CD14-positive monocyte (primary cell): ENCODE data around the gene TSEN54. TPM values are rescaled to one million over a fixed set of nuclear protein-coding genes. Genes with fewer than 3 reads are reported as not detected.

Experiments used
- DNase-seq, 3 donors: peaks; one replicate each; pipeline ENCODE4 v3.0.0-alpha.2; 2011 to 2022
- H2AFZ ChIP-seq: 2 replicates; pipeline ENCODE4 v1.6.0; 2012; ENCODE audit warnings: mild to moderate bottlenecking, low read depth, low read length, inconsistent platforms; ENCODE audit not compliant: insufficient read depth, poor library complexity, severe bottlenecking
- H3K27ac ChIP-seq, 2 donors: 1 replicate in 1 of 2; 2 replicates in 1 of 2; pipeline ENCODE4 v1.5.1; 2012 to 2013; ENCODE audit warnings: low read length in 2 of 2, control low read depth in 1 of 2, inconsistent platforms in 1 of 2, low read depth in 1 of 2, mild to moderate bottlenecking in 1 of 2
- H3K27me3 ChIP-seq, 2 donors: one replicate each; pipeline versions ENCODE4 v1.6.0 to v1.6.1; 2011 to 2013; ENCODE audit warnings: low read length in 2 of 2; ENCODE audit not compliant: control insufficient read depth in 2 of 2, insufficient read depth in 2 of 2
- H3K36me3 ChIP-seq, 2 donors: replicated peaks in 1 of 2; 1 replicate in 1 of 2; 2 replicates in 1 of 2; pipeline versions ENCODE4 v1.5.1 to v1.6.1; 2012 to 2013; ENCODE audit warnings: low read length in 2 of 2, control low read depth in 1 of 2, inconsistent platforms in 1 of 2, mild to moderate bottlenecking in 1 of 2; ENCODE audit not compliant: insufficient read depth in 2 of 2, control insufficient read depth in 1 of 2
- H3K4me1 ChIP-seq, 2 donors: 1 replicate in 1 of 2; 2 replicates in 1 of 2; pipeline versions ENCODE4 v1.5.1 to v1.6.1; 2012 to 2013; ENCODE audit warnings: low read length in 2 of 2, control low read depth in 1 of 2, inconsistent platforms in 1 of 2, mild to moderate bottlenecking in 1 of 2, moderate library complexity in 1 of 2; ENCODE audit not compliant: insufficient read depth in 2 of 2, control insufficient read depth in 1 of 2
- H3K4me2 ChIP-seq: replicated peaks from 2 replicates; pipeline ENCODE3; 2012; ENCODE audit warnings: low read length, moderate library complexity, mild to moderate bottlenecking; ENCODE audit not compliant: poor library complexity, severe bottlenecking; ENCODE audit errors: extremely low read depth
- H3K4me3 ChIP-seq, 3 experiments: fragments of 200-600 bp in 1 of 3; sonication (generic) in 1 of 3; replicated peaks in 1 of 3; 1 replicate in 2 of 3; 2 replicates in 1 of 3; pipeline ENCODE4 v1.5.1; 2011 to 2013; ENCODE audit warnings: low read length in 3 of 3, mild to moderate bottlenecking in 3 of 3, control low read depth in 2 of 3, low read depth in 2 of 3, inconsistent platforms in 1 of 3, moderate library complexity in 1 of 3
- H3K79me2 ChIP-seq: 2 replicates; pipeline ENCODE4 v1.6.0; 2012; ENCODE audit warnings: mild to moderate bottlenecking, control low read depth, inconsistent platforms, low read length, moderate library complexity; ENCODE audit not compliant: insufficient read depth
- H3K9ac ChIP-seq: 2 replicates; pipeline ENCODE4 v1.6.0; 2017; ENCODE audit warnings: low read length, mild to moderate bottlenecking; ENCODE audit not compliant: insufficient read depth, poor library complexity, severe bottlenecking
- H3K9me3 ChIP-seq, 2 donors: replicated peaks in 1 of 2; 1 replicate in 1 of 2; 2 replicates in 1 of 2; pipeline versions ENCODE4 v1.5.1 to v1.6.1; 2012 to 2013; ENCODE audit warnings: low read length in 2 of 2, control low read depth in 1 of 2; ENCODE audit not compliant: control insufficient read depth in 1 of 2, insufficient read depth in 1 of 2
- H4K20me1 ChIP-seq: 2 replicates; pipeline ENCODE4 v1.6.0; 2012; ENCODE audit warnings: mild to moderate bottlenecking, low read length, control low read depth, moderate library complexity; ENCODE audit not compliant: insufficient read depth
- H3K27ac Mint-ChIP-seq, 7 donors: one replicate each; pipeline ENCODE4 v1.8.0; 2020; ENCODE audit warnings: mild to moderate bottlenecking in 7 of 7, mixed read lengths in 7 of 7, moderate library complexity in 6 of 7, inconsistent platforms in 2 of 7
- H3K27me3 Mint-ChIP-seq, 3 donors: one replicate each; pipeline ENCODE4 v1.8.0; 2021 to 2022; ENCODE audit warnings: low read depth in 3 of 3, mild to moderate bottlenecking in 3 of 3, mixed read lengths in 3 of 3, moderate library complexity in 3 of 3, inconsistent platforms in 1 of 3
- H3K36me3 Mint-ChIP-seq, 2 donors: one replicate each; pipeline ENCODE4 v1.8.0; 2020; ENCODE audit warnings: mixed read lengths in 2 of 2, inconsistent platforms in 1 of 2, mild to moderate bottlenecking in 1 of 2
- H3K4me1 Mint-ChIP-seq: one replicate; pipeline ENCODE4 v1.8.0; 2020; ENCODE audit warnings: mild to moderate bottlenecking, mixed read lengths
- H3K4me3 Mint-ChIP-seq, 2 donors: one replicate each; pipeline ENCODE4 v1.8.0; 2020; ENCODE audit warnings: mild to moderate bottlenecking in 2 of 2, mixed read lengths in 2 of 2, moderate library complexity in 1 of 2
- H3K9me3 Mint-ChIP-seq, 7 donors: one replicate each; pipeline ENCODE4 v1.8.0; 2020 to 2022; ENCODE audit warnings: mixed read lengths in 7 of 7, mild to moderate bottlenecking in 6 of 7, moderate library complexity in 6 of 7, inconsistent platforms in 2 of 7
- CTCF ChIP-seq: fragments of 200-600 bp; IDR thresholded peaks from one replicate; pipeline ENCODE4 v1.8.0; 2022; ENCODE audit warnings: antibody characterized with exemption, mild to moderate bottlenecking
- WGBS: methylation state at CpG from one replicate; pipeline ENCODE4 v1.1.5; 2013; ENCODE audit warnings: missing lambda C conversion rate; ENCODE audit not compliant: insufficient coverage; 5-methylcytosine and 5-hydroxymethylcytosine counted together
- intact Hi-C, 2 donors: fragments of 100-400 bp; cut with micrococcal nuclease; formaldehyde crosslinking; loops; one replicate each; pipeline versions ENCODE4 v1.15.0 to v1.15.1; 2023
- polyA plus RNA-seq, 3 donors: library from polyadenylated mRNA; depleted of rRNA in 1 of 3; unstranded in 2 of 3; stranded (reverse) in 1 of 3; fragments of 300-500 nt in 2 of 3; fragments of >200 nt in 1 of 3; fragmentation: Illumina TruSeq in 2 of 3; gene quantifications; 1 replicate in 2 of 3; 2 replicates in 1 of 3; pipeline ENCODE4 v1.2.3, GENCODE V29; 2012 to 2021

Gene TSEN54
- polyA plus RNA-seq, 3 donors, result 10.3 to 13.6 (median 11.8) TPM

- H3K4me2 ChIP-seq, result no peak overlapping the region
- DNase-seq, result no peak
- peaks cover 20 to 35% of the 10 kb centered on the region in 2 donors for H3K36me3 ChIP-seq
- H3K27ac ChIP-seq, result no peak overlapping the region
- H3K4me1 ChIP-seq, result no peaks in the 10 kb centered on the region
- TF ChIP-seq CTCF, result no peak
- no peaks in the 10 kb centered on the region for H3K9me3 ChIP-seq
- peaks cover 0 to 2% (median 0%) of the 10 kb centered on the region in 7 donors for H3K9me3 Mint-ChIP-seq
- no peak overlapping the region for H3K9ac ChIP-seq
- 96% methylated on average over 5 of the region's 13 CpGs for WGBS
- H3K27me3 ChIP-seq, result no peaks in the 10 kb centered on the region
- peaks cover 7% of the 10 kb centered on the region for H3K4me1 Mint-ChIP-seq
- no peak overlapping the region for H3K4me3 Mint-ChIP-seq
- H2AFZ ChIP-seq, result no peak overlapping the region
- H3K79me2 ChIP-seq, result peaks cover 28% of the 10 kb centered on the region
- no peaks in the 10 kb centered on the region for H3K27me3 Mint-ChIP-seq
- H4K20me1 ChIP-seq, result peaks cover 4% of the 10 kb centered on the region
- intact Hi-C loops, result no loop called here
- H3K36me3 Mint-ChIP-seq, result peaks cover 29 to 44% of the 10 kb centered on the region in 2 donors
- no peak overlapping the region for H3K4me3 ChIP-seq
- H3K27ac Mint-ChIP-seq, result no peak overlapping the region
Measured at GRCh38 chr17:75468779-75469373, 47.5 kb upstream of the TSEN54 start.

GRCh38 chr17:75471207-75471606, 45.1 kb upstream of the TSEN54 start:
- Mint-ChIP-seq H3K4me3 (no peak overlapping the region), H3K27me3 (no peaks in the 10 kb centered on the region), H3K9me3 (peaks cover 0 to 2% (median 0%) of the 10 kb centered on the region in 7 donors), H3K4me1 (no peaks in the 10 kb centered on the region), H3K27ac (peak overlapping the region in 2 of 7 donors; percentile 45 to 46), H3K36me3 (peaks cover 34 to 56% of the 10 kb centered on the region in 2 donors)
- Histone ChIP-seq H3K9me3 (no peaks in the 10 kb centered on the region), H3K36me3 (peaks cover 32 to 53% of the 10 kb centered on the region in 2 donors), H3K4me3 (no peak overlapping the region), H3K4me1 (no peaks in the 10 kb centered on the region), H3K27me3 (no peaks in the 10 kb centered on the region), H3K79me2 (peaks cover 14% of the 10 kb centered on the region), H2AFZ (no peak overlapping the region), H4K20me1 (peaks cover 9% of the 10 kb centered on the region), H3K27ac (no peak overlapping the region), H3K4me2 (no peak overlapping the region), H3K9ac (no peak overlapping the region)
- no peak for TF ChIP-seq CTCF
- 100% methylated on average over 1 of the region's 6 CpGs for WGBS
- no peak for DNase-seq
- intact Hi-C loops, result no loop called here
